C4-2B (cell line): Measurements from ENCODE around the gene MVK.

Experiments
- ZFX ChIP-seq: fragments of 450-650 bp; IDR thresholded peaks from 2 replicates; pipeline ENCODE4 v1.6.1; 2017
- TF ChIP-seq, protein P1 (sequence below): fragments of 450-650 bp; conservative IDR thresholded peaks from 2 replicates; pipeline ENCODE4 v1.5.1; 2017; ENCODE audit warnings: mild to moderate bottlenecking

DNA sequence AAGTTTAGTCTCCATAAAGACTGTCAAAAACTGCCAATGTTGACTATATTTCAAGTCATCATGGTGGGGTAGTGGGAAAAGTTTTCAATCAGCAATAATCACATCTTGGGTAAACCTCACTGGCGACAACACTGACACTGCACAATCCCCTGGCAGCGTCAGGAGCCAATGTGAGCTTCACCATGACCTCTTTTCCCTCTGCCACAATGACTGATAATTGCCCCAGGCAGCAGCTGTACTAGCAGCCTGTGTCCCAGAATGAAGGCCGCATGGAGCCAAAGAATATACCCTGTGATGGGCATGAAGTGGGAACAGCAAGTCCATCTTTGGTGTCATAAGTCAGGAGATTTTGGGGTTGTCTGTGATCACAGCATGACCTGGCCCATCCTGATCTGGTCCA is 5.6 kb upstream of the MVK start:
- TF ChIP-seq, protein P1, sequence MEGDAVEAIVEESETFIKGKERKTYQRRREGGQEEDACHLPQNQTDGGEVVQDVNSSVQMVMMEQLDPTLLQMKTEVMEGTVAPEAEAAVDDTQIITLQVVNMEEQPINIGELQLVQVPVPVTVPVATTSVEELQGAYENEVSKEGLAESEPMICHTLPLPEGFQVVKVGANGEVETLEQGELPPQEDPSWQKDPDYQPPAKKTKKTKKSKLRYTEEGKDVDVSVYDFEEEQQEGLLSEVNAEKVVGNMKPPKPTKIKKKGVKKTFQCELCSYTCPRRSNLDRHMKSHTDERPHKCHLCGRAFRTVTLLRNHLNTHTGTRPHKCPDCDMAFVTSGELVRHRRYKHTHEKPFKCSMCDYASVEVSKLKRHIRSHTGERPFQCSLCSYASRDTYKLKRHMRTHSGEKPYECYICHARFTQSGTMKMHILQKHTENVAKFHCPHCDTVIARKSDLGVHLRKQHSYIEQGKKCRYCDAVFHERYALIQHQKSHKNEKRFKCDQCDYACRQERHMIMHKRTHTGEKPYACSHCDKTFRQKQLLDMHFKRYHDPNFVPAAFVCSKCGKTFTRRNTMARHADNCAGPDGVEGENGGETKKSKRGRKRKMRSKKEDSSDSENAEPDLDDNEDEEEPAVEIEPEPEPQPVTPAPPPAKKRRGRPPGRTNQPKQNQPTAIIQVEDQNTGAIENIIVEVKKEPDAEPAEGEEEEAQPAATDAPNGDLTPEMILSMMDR = no peak
- no peak for TF ChIP-seq ZFX
